HEK293T (cell line): ENCODE data around the gene VAV2.

Experiments used
- BHLHE40 ChIP-seq: fragments of 450-650 bp; IDR thresholded peaks from 2 replicates; pipeline ENCODE4 v1.6.1; 2016; ENCODE audit warnings: mild to moderate bottlenecking, moderate library complexity, borderline replicate concordance
- SP1 ChIP-seq: fragments of 450-650 bp; IDR thresholded peaks from 2 replicates; pipeline ENCODE4 v1.6.1; 2017
- SUZ12 ChIP-seq: fragments of 450-650 bp; IDR thresholded peaks from 2 replicates; pipeline ENCODE4 v1.6.1; 2016; ENCODE audit warnings: mild to moderate bottlenecking
- ZNF384 ChIP-seq: fragments of 450-650 bp; IDR thresholded peaks from 2 replicates; pipeline ENCODE4 v1.6.1; 2016

- no peak for TF ChIP-seq SUZ12
- TF ChIP-seq BHLHE40, result no peak
- TF ChIP-seq SP1, result no peak
- TF ChIP-seq ZNF384, result no peak
Observed at GRCh38 chr9:133874659-133875058, 117.5 kb downstream of the VAV2 start.
